ENCODE measurements around the gene UBALD2.
"Not testable (repeated sequence)": the region's sequence is repeated elsewhere in the genome, so short reads cannot be mapped to it uniquely, and the experiment has no call there.

Gene UBALD2

DNA sequence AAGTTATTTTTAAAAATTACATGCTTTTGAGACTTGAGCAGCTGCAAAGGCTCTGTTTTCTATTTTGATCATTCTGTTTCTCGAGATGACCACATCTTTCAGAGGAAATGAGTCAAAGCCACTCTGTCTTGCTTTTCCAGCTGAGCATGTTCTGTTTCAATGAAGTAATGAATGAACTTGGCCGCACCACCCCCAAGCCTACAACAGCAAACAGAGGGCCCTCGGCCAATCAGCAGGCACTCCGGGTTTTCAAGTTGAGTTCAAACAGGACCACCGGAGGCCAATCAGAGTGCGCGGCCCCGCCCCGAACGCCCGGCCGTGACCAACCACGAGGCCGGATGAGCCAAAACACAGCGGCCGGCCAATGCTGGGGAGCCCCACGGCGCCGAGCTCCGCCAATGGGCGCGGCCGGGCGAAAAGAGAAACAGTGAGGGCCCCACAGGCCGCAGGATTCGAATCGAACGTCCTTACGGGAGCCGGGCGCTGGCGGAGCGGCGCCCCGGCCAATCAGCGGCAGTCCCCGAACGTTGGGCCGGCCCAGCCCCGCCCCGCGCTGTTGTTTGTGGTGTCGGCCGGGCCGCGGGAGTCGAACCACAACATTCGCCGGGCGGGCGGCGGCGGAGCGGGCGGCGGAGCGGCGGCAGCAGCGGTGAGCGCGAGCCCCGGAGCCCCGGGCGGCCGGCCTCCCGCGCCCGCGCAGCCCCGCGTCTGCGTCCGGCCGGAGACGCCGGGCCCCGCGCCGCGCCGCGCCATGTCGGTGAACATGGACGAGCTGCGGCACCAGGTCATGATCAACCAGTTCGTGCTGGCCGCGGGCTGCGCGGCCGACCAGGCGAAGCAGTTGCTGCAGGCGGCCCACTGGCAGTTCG lies at the start of gene UBALD2:
Gene UBALD2, plus strand, starts transcription at position 594 of the 869 bp plus-strand sequence. Its CDS starts 158 bp downstream, at position 752.
- DNase-seq = peak; percentile 99 to 100

DNA sequence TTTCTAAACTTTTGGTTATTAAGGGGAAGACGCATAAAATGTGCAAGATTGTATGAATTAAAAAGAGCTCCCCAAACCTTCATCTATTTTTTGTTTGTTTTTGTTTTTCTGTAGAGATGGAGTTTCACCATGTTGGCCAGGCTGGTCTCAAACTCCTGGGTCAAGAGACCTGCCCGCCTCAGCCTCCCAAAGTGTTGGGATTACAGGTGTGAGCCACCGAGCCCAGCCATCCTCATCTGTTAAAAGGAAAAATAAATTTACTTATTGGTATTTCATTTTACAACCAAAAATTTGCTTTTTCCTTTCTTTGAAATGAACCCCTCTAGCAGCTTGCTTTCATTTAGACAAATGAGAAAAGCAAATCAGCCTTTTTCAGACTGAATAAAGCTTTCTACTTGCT lies 48.1 kb upstream of the UBALD2 start:
- DNase-seq = no peak

DNA sequence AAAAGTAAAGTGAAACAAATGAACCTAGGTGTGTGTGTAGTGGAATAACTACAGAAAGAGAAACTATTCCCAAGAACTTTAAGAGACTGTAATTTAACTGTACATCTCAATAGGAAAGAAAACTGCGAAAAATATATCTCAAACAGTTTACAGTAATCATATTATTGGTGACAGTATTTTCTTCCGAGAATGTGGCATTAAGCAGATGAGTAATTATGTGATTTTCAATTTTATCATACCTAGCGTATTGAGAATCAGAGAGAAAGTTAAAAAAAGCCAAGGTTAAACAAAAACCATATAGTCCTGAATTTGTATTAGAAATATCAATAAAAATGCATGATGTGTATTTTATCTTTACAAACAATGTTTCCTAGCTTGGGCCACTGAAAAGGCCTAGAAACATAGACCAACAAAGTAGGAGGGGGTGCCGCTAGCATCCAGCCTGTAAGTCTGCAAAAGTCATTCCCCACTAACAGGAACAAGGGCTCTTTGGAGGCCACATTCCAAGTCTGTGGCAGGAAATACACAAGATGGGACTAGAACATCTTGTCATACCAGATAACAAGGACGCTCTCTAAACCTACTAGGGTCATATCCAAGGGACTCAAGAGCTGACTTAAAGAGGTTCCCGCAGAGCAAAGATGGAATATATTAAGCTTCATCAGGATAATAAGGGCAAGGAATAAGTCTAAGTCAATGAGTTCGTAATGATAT lies 45.3 kb upstream of the UBALD2 start:
- DNase-seq = no peak

DNA sequence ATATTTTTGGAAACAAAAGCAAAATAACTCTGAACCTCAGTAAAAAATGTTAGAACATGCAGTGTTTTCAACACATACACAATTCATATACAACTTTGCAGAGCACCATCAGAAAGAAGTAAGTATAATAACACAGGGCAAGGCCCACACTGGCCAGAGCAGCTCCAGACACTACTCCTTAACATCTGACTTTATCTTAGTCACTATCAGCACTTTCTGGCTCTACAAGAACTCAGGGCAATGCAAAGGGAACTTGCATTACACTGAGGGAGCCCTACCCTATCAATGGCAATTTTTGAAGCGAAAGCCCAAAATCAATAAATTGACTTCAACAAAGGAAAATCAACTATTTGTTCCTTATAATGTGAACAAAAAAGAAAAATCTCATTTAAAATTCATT lies 41.3 kb upstream of the UBALD2 start:
- DNase-seq = no peak

DNA sequence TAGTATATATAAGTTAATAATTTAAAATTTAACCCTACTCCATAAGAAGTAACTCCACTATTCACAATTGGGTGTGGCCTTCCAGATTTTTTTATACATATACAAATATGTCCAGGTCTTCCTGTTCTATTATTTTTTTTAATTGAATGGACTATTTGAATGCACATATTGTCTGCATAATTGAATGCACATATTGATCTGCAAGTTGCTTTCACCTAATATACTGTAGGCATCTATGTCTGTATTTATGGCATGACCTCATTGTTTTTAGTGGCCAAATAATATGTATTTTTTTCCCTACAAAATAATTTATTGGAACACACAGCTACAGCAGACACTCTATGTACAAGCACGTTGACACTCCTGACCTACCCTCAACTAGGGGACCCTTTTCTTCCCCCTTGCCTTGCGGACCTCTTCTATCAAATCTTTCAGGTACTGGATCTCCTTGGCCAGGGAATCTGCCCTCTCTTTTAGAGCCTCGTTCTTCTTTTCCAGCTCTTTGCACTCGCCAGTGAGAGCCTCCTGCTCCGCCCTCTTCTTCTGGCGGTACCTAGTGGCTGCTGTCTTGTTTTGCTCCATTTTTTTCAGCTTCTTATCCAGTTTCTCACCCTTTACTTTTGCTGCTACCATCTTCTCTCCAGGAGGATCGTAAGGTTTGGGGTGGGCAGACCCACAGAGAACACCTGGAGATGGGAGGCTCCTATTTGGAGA lies 39.6 kb upstream of the UBALD2 start:
- not testable (repeated sequence) for DNase-seq

DNA sequence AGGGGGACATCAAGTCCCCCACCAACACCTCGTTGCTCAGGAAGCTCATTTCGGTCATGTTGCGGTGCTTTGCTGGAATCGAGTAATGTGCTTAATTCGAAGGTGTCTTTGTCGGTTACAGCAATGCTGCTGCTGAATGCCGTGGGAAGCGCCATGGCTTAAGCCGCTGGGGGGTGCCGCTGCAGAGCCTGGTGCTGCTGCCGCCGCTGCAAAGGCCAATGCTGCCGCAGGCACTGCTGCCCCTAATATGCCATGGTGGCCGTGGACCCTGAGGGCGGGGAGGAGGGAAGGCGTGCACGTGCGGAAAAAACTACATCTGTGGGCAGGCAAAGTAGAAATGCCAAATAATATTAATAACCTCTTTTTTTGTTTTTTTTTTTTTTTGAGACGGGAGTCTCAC lies 38.4 kb upstream of the UBALD2 start:
- not testable (repeated sequence) for DNase-seq

DNA sequence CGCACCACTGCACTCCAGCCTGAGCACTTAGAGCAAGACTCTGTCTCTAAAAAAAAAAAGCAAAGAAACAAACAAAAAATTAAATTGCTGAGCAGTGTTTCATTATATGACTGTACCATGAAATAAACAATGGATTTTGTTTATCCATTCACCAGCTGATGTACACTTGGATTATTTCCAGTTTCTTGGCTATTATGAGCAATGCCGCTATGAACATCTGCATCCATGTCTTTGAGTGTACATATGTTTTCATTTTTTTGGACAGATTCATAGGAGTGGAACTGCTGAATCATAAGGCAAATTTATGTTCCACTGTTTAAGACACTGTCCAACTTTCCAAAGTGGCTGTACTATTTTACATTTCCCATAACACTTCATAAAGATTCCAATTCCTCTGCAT lies 32.8 kb upstream of the UBALD2 start:
- no peak for DNase-seq

DNA sequence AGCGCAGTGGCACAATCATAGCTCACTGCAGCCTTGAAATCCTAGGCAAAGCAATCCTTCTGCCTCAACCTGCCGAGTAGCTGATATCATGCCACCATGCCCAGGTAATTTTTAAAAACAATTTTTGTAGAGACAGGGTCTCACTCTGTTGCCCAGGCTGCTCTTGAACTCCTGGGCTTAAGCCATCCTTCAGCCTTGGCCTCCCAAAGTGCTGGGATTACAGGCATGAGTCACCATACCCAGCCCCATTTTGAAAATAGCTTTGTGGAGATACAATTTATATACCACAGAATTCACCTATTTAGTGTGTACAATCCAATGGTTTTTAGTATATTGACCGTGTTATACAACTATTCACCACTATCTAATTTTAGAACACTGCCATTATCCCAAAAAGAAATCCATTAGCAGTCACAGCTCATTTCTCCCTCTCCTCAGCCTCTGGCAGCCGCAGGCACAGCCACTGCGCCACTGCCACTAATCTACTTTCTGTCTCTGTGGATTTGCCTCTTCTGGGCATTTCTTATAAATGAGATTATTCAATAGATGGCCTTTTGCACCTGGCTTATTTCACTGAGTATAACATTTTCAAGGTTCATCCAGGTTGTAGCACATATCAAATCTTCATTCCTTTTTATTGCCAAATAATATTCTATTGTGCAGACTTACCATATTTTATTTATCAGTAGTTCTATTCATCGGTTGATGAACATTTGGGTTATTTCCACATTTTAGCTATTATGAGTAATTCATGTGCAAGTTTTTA lies 31.4 kb upstream of the UBALD2 start:
- DNase-seq = no peak

DNA sequence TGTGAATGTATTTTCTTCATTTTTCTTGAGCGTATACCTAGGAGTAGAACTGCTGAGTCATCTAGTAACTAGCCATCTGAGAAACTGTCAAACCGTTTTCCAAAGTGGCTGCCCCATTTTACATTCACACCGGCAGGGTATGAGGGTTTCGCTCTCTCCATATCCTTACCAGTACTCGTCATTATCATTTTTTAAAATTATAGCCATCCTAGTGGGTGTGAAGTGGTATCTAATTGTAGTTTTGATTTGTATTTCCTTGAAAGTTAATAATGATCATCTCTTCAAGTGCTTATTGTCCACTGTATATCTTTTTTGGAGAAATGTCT lies 30.8 kb upstream of the UBALD2 start:
- DNase-seq = no peak

DNA sequence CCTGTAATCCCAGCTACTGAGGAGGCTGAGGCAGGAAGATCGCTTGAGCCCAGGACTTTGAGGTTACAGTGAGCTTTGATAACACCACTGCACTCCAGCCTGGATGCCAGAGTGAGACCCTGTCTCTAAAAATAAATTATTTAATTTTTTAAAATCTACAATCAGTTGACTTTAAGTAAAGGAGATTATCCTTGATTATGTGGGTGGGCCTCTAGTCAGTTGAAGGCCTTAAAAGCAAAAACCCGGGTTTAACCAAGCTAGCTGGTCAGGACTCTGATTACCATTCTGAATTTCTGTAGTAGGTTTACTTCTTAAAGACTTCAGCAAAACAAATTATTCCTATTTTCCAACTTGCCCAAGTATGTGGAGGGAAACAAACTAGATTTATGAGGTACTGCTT lies 29.3 kb upstream of the UBALD2 start:
- DNase-seq = no peak

DNA sequence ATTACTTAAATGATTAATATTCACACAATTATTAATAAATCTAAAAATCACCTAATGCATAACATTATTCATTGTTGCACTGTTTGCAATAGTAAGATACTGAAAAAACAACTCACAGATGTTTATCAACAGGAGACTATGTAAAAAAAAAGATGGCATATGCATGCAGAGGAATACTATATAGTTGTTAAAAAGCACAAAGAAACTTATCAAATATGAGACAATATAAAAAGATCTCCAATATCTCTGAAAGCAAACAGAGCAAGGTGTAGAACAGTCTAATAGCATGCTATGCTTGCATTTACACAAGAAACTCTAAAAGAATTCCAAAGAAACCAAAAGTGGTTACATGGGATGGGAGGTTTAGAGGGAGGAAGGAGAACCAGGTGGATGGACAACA lies 28.5 kb upstream of the UBALD2 start:
- no peak for DNase-seq

DNA sequence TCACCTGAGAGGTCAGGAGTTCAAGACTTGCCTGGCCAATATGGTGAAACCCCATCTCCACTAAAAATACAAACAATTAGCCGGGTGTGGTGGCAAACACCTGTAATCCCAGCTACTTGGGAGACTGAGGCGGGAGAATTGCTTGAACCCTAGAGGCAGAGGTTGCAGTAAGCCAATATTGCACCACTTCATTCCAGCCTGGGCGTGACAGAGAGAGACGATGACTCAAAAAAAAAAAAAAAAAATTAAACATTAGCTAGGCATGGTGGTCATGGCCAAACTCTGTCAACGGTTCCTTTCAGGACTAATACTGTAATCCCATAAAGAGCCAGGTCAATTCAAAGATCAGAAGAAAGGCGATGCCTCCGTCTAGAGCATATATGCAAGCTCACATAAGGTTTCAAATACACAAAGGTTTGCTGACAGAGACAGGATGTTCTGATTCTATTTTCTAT lies 27.3 kb upstream of the UBALD2 start:
- DNase-seq = no peak

DNA sequence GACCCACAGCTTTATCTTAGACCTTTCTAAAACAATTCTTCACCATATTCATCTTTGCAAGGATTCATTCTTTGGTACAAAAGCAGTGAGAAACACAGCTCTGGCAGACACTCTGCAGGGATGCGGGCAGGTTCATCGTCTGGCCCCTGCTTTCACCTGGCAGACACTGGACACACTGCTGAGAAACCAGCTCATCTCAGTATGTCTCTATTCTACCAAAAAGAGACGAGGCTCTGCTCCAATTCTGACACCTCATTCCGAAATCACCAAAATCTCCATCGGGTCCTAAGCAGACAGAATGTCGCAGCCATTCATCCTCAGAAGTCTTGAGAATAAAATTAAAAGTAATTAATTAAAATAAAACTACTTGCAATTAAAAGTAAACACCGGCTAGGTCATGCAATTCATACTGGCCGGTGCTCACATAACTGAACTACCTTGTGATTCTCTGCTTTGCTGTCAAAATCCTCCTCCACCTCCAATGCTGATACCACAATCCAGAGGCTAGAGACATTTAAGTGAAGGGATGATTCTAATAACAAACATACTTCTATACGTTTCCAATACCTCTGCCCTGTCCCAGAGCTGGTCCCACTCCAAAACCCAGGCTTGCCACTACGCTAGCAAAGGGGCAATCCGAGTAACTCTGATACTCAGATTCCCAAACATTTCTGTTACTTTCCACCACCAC lies 26.2 kb upstream of the UBALD2 start:
- DNase-seq = no peak

DNA sequence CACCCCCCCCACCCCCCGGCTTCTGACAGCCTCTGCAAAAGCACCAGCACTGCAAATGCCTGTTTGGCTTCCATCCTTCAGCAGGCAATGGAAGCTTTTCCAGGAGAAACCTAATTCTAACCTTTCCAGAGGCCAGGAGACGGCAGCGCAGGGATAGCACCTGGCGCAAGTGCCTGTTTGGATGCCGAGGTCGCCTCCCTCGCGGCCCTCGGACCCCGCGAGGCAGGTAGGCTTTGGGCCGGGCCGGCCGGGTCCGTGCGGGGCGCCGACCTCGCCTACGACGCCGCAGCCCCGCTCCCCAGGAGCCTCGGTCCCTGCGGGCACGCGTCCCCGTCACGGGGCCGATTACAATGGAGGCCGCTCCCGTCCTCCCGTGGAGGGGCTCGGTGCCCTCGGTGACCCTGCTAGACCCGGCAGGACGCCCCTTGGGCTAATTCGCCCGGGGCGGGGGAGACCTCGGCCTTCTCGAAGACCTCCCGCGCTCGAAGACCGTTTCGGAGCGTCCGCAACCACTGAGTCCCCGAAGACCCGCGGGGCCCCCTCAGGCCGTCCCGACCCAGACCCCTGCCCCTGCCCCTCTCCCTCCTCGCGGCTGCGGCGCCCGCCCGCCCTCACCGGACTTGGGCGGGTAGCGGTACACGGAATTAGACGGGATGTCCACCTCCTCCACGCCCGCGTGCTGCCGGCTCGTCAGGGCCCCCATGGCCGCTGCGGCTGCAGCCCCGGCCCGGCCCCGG lies 25.4 kb upstream of the UBALD2 start:
- no peak for DNase-seq

DNA sequence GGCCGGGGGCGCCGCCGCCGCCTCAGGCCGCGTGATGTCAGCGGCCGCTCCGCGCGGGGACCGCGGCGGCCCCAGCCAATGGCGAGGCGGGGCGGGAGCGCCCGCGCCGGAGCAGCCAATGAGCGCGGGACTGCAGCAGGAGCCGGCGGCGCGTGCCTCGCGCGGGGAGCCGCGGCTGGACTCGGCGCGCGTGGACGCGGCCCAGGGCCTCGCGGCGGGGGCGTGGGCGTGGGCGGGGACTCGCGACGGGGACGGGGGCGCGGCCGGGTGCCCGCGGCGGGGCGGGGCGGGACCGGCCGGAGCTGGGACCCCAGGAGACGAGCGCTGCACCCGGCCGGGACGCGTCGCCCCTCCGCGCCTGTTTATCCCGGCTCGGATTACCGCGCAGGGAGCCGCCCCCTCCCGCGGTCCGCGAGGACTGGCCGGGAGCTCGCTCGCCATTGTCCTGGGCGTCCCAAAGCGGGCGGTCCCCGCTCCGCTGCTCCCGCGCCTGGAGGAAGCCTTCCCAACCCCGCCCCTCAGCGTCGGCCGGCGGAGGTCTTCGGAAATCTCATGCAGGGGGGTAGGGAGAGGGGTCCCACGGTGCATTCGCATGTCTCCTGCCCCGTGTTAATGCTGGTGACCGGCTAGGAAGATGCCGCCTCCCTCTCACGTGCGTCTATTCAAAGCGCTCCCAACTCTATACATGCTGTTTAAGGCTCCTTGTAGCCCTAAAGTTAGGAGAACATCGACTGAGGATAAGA lies 24.5 kb upstream of the UBALD2 start, which contains the start of gene RNF157:
Gene RNF157, minus strand, starts transcription at position 33 of the 743 bp plus-strand sequence. CDS start 253 bp downstream, outside the sequence.
- DNase-seq = peak; percentile 51 to 68

DNA sequence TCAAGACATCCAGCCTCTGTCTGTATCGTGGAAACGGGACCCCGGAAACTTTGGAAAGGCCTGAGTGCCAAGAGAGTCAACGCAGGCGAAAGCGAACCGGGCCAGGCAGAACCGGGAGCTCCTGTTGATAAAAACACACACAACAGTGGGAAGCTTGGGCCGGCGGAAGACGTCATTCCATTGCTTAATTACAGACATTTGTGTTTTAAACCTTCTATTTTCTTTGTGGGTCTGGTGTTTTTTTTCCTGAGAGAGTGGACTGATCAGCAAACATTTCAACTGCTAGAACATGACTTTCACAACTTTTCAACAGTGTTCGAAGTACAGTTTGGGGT lies 24.0 kb upstream of the UBALD2 start:
- DNase-seq = no peak

DNA sequence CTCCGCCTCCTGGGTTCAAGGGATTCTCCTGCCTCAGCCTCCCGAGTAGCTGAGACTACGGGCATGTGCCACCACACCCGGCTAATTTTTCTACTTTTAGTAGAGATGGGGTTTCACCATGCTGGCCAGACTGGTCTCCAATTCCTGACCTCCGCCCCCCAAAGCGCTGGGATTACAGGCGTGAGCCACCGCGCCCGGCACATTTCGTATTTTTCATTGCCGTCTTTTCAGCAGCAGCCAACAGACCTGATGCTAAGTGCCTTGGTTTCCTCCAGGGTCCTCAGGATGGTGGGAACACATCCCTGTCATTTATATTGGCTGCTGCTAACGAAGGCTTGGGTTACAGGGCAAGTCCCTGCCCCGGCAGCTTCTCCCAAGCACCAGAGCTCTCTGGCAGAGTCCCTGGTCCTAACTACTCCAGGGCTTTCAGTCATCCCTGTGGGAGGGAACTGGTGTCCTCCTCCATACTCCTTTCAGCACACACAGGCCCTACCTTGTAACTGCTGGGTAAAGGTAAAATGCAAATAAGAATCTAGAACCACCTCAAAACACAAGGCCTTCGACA lies 23.4 kb upstream of the UBALD2 start:
- DNase-seq = no peak

DNA sequence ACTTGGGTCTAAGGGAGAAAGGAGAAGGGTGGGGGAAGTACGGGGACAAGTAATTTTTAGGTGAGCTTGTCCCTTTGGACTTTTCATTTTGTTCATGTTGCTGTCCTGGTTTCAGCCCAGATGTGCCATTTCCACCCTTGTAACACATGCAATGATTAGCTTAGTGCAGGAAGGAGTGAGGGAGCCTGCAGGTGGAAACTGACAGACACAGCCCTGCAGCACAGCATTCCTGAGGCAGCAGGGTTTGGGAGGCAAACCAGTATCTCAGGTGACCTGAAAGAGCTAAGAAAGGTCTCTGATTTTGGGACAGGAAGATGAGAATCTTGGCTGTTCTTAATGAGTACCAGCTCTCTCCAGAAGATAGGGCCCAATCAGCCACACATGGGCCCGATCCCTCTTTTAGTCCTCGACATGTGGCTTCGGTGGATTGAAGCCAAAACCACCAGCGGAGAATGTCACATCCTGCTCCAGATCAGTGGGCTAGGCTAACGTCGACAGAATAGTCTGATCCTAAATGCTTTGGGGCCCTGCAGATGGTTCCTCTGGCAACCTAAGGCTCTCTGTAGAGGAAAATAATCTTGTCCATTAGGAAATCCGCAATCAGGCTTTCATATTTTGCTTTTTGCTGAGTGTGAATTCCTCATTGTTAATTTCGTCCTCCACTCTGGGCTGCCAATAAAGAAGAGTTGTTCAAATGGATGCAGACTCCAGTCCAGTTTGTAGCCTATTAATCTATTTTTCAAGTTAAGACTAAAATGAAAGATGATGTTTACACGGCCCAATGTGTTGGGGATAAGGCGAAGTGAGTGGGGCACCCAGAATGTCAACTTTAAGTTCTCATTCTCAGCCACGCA lies 21.1 kb upstream of the UBALD2 start:
- DNase-seq = no peak

DNA sequence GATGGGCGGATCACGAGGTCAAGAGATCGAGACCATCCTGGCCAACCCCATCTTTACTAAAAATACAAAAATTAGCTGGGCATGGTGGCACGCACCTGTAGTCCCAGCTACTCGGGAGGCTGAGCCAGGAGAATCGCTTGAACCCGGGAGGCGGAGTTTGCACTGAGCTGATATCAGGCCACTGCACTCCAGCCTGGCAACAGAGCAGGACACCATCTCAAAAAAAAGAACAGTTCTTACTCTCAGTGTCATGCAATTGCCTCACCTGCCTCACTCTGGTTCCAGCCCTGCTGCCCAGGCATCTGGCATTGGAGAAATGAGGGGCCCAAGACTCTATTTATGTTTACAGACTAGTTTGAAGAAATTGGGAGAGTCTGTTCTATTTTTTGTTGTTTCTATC lies 20.4 kb upstream of the UBALD2 start:
- not testable (repeated sequence) for DNase-seq

Measured in hippocampal formation (tissue), 2 donors.